Fibroblast of lung (primary cell): ENCODE measurements around the gene AKAP6. TPM values are rescaled to one million over a fixed set of nuclear protein-coding genes. Genes with fewer than 3 reads are reported as not detected.

Experiments used
- DNase-seq, 2 donors: peaks; one replicate each; pipeline versions ENCODE4 v3.0.0 to v3.0.0-alpha.2; 2010; ENCODE audit warnings: low read depth in 2 of 2
- H2AFZ ChIP-seq: 2 replicates; pipeline ENCODE4 v1.5.1; 2012; ENCODE audit warnings: low read length, control low read depth, inconsistent platforms
- H3K27ac ChIP-seq: 2 replicates; pipeline ENCODE4 v1.5.1; 2011; ENCODE audit warnings: low read length, control low read depth; ENCODE audit not compliant: insufficient read depth
- H3K27me3 ChIP-seq: 2 replicates; pipeline ENCODE4 v1.5.1; 2011; ENCODE audit warnings: mild to moderate bottlenecking, low read length; ENCODE audit not compliant: control insufficient read depth, insufficient read depth
- H3K36me3 ChIP-seq: 2 replicates; pipeline ENCODE4 v1.5.1; 2011; ENCODE audit warnings: low read length; ENCODE audit not compliant: control insufficient read depth, insufficient read depth
- H3K4me1 ChIP-seq: 2 replicates; pipeline ENCODE4 v1.5.1; 2011; ENCODE audit warnings: low read length; ENCODE audit not compliant: control insufficient read depth, insufficient read depth; ENCODE audit errors: extremely low read depth
- H3K4me2 ChIP-seq: 2 replicates; pipeline ENCODE4 v1.5.1; 2011; ENCODE audit warnings: low read length, control low read depth; ENCODE audit not compliant: insufficient read depth; ENCODE audit errors: extremely low read depth
- H3K4me3 ChIP-seq, 4 experiments: fragments of 200-600 bp in 1 of 4; sonication (generic) in 1 of 4; replicated peaks in 1 of 4; 2 replicates each; pipeline ENCODE4 v1.5.1; 2011 to 2016; ENCODE audit warnings: low read length in 4 of 4, low read depth in 3 of 4, mild to moderate bottlenecking in 3 of 4, control low read depth in 2 of 4, inconsistent platforms in 1 of 4, mixed read lengths in 1 of 4; ENCODE audit not compliant: insufficient read depth in 1 of 4; ENCODE audit errors: control extremely low read depth in 1 of 4
- H3K79me2 ChIP-seq: 2 replicates; pipeline ENCODE4 v1.5.1; 2012; ENCODE audit warnings: mild to moderate bottlenecking, low read length, inconsistent platforms; ENCODE audit not compliant: control insufficient read depth, insufficient read depth
- H3K9ac ChIP-seq: 2 replicates; pipeline ENCODE4 v1.5.1; 2011; ENCODE audit warnings: mild to moderate bottlenecking, low read length, control low read depth; ENCODE audit not compliant: insufficient read depth
- H3K9me3 ChIP-seq: 2 replicates; pipeline ENCODE4 v1.5.1; 2012; ENCODE audit warnings: low read depth, low read length; ENCODE audit not compliant: control insufficient read depth, insufficient read depth
- H4K20me1 ChIP-seq: 2 replicates; pipeline ENCODE4 v1.5.1; 2011; ENCODE audit warnings: low read length; ENCODE audit not compliant: control insufficient read depth, insufficient read depth; ENCODE audit errors: extremely low read depth
- EZH2 ChIP-seq: IDR thresholded peaks from 2 replicates; pipeline ENCODE4 v1.5.1; 2012; ENCODE audit warnings: low read length, control low read depth, mild to moderate bottlenecking; ENCODE audit errors: missing control alignments
- polyA plus RNA-seq, 2 donors: library from polyadenylated mRNA; depleted of rRNA in 1 of 2; stranded (reverse) in 1 of 2; unstranded in 1 of 2; fragments of >200 nt; gene quantifications; 2 replicates each; pipeline ENCODE4 v1.2.1, GENCODE V29; 2011 to 2012; ENCODE audit warnings: missing spikeins in 1 of 2
- total RNA-seq: library from RNA; depleted of rRNA; stranded (reverse); fragments of >200 nt; gene quantifications from 2 replicates; pipeline ENCODE4 v1.2.1, GENCODE V29; 2014
- TF ChIP-seq, protein P1 (sequence below), 2 donors: IDR thresholded peaks in 1 of 2; conservative IDR thresholded peaks in 1 of 2; 1 replicate in 1 of 2; 2 replicates in 1 of 2; pipeline ENCODE4 v1.5.1; 2011 to 2012; ENCODE audit warnings: low read length in 2 of 2, control low read depth in 1 of 2, inconsistent platforms in 1 of 2, low read depth in 1 of 2, mild to moderate bottlenecking in 1 of 2

Gene AKAP6
- total and polyA plus RNA-seq, 2 donors (not counting 1 experiment from before 2014, with no cell fraction given) = 3.3 to 10.9 TPM

GRCh38 chr14:32513571-32514009, 184.5 kb downstream of the AKAP6 start:
- DNase-seq = peak in 1 of 2 donors; percentile 46
- Histone ChIP-seq H3K9ac (no peak overlapping the region), H3K4me3 (no peak overlapping the region), H3K36me3 (no peaks in the 10 kb centered on the region), H3K79me2 (no peaks in the 10 kb centered on the region), H3K4me2 (no peak overlapping the region), H3K9me3 (no peaks in the 10 kb centered on the region), H3K27me3 (no peaks in the 10 kb centered on the region), H2AFZ (no peak overlapping the region), H4K20me1 (no peaks in the 10 kb centered on the region), H3K4me1 (peaks cover 9% of the 10 kb centered on the region), H3K27ac (no peak overlapping the region)
- no peak for TF ChIP-seq EZH2
- TF ChIP-seq, protein P1, sequence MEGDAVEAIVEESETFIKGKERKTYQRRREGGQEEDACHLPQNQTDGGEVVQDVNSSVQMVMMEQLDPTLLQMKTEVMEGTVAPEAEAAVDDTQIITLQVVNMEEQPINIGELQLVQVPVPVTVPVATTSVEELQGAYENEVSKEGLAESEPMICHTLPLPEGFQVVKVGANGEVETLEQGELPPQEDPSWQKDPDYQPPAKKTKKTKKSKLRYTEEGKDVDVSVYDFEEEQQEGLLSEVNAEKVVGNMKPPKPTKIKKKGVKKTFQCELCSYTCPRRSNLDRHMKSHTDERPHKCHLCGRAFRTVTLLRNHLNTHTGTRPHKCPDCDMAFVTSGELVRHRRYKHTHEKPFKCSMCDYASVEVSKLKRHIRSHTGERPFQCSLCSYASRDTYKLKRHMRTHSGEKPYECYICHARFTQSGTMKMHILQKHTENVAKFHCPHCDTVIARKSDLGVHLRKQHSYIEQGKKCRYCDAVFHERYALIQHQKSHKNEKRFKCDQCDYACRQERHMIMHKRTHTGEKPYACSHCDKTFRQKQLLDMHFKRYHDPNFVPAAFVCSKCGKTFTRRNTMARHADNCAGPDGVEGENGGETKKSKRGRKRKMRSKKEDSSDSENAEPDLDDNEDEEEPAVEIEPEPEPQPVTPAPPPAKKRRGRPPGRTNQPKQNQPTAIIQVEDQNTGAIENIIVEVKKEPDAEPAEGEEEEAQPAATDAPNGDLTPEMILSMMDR (conservative IDR thresholded peaks at IDR 0.05 in 1 of 2, IDR thresholded peaks at IDR 0.05 in 1 of 2; ENCODE audit: low read depth in 1 of 2, low read length in 2 of 2) = no peak

GRCh38 chr14:32514236-32514635, 185.1 kb downstream of the AKAP6 start:
- TF ChIP-seq, protein P1 (conservative IDR thresholded peaks at IDR 0.05 in 1 of 2, IDR thresholded peaks at IDR 0.05 in 1 of 2; ENCODE audit: low read depth in 1 of 2, low read length in 2 of 2) = no peak
- no peak for TF ChIP-seq EZH2
- H3K27ac ChIP-seq = no peak overlapping the region
- no peaks in the 10 kb centered on the region for H3K27me3 ChIP-seq
- H3K9ac ChIP-seq = no peak overlapping the region
- H3K79me2 ChIP-seq = no peaks in the 10 kb centered on the region
- peaks cover 9% of the 10 kb centered on the region for H3K4me1 ChIP-seq
- no peak overlapping the region for H3K4me3 ChIP-seq
- DNase-seq = peak; percentile 12 to 17
- no peaks in the 10 kb centered on the region for H3K9me3 ChIP-seq
- H2AFZ ChIP-seq = no peak overlapping the region
- no peaks in the 10 kb centered on the region for H3K36me3 ChIP-seq
- H3K4me2 ChIP-seq = no peak overlapping the region
- no peaks in the 10 kb centered on the region for H4K20me1 ChIP-seq

GRCh38 chr14:32514681-32515080, 185.6 kb downstream of the AKAP6 start:
- H3K4me2 ChIP-seq = no peak overlapping the region
- no peaks in the 10 kb centered on the region for H3K27me3 ChIP-seq
- H3K79me2 ChIP-seq = no peaks in the 10 kb centered on the region
- no peak overlapping the region for H3K27ac ChIP-seq
- H3K36me3 ChIP-seq = no peaks in the 10 kb centered on the region
- no peaks in the 10 kb centered on the region for H4K20me1 ChIP-seq
- no peak overlapping the region for H3K9ac ChIP-seq
- no peak for DNase-seq
- H3K4me1 ChIP-seq = peaks cover 7% of the 10 kb centered on the region
- H2AFZ ChIP-seq = no peak overlapping the region
- no peaks in the 10 kb centered on the region for H3K9me3 ChIP-seq
- H3K4me3 ChIP-seq = no peak overlapping the region
- TF ChIP-seq EZH2 = no peak
- TF ChIP-seq, protein P1 (conservative IDR thresholded peaks at IDR 0.05 in 1 of 2, IDR thresholded peaks at IDR 0.05 in 1 of 2; ENCODE audit: low read depth in 1 of 2, low read length in 2 of 2) = no peak
